ENCODE data around the gene MMRN2.
"Not testable (repeated sequence)": the region's sequence is repeated elsewhere in the genome, so short reads cannot be mapped to it uniquely, and the experiment has no call there.

The MMRN2 gene

DNA sequence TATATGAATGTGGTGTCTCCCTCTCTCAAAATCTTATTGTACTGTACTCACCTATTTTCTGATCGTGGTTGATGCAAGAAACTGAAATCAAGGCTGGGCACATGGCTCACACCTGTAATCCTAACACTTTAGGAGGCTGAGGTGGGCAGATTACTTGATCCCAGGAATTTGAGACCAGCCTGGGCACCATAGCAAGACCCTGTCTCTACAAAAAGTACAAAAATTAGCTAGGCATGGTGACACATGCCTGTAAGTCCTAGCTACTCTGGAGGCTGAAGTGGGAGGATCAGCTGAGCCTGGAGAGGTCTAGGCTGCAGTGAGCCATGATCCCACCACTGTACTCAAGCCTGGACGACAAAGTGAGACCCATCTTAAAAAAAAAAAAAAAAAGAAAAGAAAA is 16.0 kb downstream of the MMRN2 start:
- DNase-seq: no peak

DNA sequence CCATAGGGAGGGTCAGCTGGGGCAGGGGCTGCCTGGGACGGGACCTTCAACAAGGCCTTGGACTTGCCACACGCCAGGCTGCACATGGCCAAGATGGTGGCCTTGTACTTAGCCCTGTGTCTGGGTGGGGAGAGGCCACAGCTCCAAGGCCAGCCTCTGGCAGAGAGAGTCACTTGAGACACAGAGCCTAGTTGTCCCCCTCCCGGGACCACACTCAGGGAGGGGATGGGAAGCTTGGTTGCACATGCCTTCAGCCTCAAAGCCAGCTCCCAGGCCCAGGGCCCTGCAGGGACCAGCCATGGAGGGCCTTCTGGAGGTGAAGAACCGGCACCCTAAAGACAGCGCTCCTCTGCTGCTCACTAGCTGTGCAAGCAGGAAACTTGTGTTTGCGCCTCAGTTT is 16.7 kb downstream of the MMRN2 start:
- no peak for DNase-seq

DNA sequence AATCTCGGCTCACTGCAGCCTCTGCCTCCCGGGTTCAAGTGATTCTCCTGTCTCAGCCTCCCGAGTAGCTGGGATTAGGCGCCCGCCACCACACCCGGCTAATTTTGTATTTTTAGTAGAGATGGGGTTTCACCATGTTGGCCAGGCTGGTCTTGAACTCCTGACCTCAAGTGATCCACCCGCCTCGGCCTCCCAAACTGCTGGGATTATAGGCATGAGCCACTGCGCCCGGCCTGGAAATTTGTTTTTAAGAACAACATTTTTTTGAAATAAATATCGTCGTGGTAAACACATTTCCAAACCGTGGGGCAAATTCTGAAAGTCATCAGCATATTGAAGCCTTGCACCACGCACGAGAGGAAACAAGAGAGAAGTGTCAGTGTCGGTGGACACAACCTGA is 17.3 kb downstream of the MMRN2 start:
- not testable (repeated sequence) for DNase-seq

DNA sequence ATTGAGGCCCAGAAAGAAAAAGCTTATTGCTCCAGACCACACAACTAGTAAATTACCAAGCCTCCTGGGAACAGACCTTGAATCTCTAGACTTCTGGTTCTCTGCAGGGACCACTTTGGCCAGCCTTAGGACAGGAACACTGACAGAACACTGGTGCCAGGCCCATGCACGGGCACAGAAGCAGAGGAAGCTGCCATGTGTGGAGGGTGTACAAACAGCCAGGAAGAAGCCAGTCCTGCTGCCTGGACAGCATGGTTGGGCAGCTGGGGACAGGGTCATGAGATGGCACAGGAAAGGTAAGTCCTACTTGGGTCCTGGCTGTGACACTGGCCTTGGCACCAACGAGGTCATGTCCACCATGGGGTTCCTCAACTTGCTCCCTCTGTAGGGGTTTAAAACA is 19.2 kb downstream of the MMRN2 start:
- no peak for DNase-seq

DNA sequence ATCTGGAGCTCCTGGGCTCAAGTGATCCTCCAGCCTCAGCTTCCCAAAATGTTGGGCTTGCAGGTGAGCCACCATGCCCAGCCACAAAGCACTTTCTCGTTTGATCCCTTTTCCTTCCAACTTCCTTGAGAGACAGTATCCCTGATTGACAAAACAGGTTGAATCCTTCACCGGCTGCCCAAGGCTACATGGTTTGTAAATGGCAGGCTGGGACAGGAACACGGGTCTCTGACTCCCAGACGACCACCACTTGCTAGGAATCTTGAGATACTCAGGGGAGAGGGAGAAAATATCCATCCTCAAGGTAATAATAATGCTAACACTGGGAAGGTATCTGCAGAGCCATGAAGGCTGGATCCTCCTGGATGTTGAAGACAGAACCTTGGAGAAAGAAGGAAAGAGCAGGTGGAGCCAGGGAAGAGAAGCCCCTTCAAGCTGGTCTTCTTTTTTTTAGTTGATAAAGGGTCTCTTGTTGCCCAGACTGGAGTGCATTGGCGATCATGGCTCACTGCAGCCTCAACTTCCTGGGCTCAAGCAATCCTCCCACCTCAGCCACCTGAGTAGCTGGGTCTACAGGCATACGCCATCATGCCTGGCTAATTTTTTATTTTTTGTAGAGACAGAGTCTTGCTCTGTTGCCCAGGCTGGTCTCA is 19.8 kb downstream of the MMRN2 start:
- DNase-seq: no peak

DNA sequence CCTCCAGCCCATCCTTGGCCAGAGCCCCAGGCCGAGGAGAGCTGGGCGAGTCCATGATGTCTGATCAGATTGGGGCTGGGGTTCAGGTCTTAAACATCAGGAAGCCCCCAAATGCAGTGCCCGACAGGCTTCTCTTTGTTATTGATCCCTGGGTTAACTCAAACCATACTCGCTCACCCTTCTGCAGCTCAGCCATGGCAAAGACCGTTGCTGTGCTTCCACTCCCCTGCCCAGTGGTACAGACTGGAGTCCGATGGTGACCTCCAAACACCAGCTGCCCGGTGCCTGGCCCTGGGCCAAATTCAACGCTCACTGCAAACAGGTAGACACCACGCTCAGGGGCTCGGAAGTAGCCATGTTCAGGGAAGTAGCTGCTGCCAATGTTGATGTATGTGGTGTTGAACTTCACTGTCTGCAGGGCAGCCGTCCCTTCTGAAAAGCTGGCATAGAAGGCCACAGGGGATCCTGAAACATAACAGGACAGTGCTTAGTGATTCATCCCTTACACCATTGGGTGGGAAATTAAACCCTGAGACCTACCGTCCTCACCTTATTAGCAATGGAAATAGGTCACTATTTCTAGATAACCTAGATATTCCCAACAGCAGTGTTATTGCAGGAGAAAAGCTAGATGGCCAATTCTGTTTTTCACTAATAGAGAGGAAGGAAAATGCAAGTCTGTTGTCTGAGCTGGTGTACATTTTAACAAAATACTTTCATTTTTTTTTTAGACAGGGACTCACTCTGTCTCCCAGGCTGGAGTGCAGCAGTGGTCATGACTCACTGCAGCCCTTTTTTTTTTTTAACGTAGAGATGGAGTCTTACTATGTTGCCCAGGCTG is 20.5 kb downstream of the MMRN2 start:
- DNase-seq: no peak

DNA sequence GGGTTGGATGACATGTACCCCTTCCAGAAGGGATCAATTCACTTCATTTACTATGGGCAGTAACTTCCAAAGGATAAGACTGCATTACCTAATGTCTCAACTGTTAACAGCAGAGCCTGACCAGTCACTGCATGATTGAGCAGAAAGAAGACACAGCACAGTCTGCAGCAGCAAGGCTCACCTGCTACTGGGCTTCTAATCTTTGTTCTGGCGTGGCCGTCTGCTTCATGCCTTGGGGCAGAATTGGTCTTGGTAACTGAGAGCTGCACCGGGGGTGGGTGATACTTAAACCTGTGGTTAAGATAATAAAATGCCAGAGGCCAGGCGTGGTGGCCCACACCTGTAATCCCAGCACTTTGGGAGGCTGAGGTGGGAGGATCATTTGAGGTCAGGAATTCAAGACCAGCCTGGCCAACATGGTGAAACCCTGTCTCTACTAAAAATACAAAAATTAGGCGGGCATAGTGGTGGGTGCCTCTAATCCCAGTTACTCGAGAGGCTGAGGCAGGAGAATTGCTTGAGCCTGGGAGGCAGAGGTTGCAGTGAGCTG is 23.2 kb downstream of the MMRN2 start:
- not testable (repeated sequence) for DNase-seq

DNA sequence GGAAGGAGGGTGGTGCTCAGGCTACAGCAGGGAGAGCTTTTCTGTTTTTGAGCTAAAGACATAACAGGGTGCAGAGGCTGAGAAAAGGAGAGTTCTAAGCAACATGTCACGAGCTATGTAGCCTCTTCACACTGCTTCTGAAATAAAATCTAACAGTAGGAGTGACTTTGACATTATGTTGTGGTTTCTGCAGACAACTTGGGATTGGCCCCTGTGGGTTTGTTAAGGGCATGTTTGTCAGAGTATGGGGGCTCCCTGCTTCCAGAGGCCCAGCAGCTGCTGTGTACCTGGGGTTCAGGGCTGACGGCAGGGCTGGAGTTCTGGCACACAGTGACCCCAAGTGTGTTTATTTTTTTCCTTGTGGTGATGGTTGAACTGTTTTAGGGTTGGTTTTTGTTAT is 24.7 kb downstream of the MMRN2 start:
- no peak for DNase-seq

DNA sequence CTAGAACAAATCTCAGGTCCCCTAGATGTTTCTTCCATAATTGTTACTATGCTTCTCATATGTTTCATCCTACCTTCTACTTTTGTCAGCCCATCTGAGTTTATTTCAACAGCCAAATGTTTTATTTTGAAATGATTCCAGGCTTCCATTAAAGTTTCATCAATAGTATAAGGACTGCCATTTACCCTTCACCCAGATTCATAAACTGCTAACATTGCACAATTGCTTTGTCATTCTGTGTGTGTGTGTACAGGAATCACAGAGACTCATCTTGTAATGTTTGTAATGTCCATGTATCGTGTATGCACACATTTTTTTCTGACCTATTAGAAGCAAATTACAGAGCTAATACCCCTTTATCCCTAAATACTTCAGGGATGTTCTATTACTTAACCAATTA is 25.5 kb downstream of the MMRN2 start:
- no peak for DNase-seq

DNA sequence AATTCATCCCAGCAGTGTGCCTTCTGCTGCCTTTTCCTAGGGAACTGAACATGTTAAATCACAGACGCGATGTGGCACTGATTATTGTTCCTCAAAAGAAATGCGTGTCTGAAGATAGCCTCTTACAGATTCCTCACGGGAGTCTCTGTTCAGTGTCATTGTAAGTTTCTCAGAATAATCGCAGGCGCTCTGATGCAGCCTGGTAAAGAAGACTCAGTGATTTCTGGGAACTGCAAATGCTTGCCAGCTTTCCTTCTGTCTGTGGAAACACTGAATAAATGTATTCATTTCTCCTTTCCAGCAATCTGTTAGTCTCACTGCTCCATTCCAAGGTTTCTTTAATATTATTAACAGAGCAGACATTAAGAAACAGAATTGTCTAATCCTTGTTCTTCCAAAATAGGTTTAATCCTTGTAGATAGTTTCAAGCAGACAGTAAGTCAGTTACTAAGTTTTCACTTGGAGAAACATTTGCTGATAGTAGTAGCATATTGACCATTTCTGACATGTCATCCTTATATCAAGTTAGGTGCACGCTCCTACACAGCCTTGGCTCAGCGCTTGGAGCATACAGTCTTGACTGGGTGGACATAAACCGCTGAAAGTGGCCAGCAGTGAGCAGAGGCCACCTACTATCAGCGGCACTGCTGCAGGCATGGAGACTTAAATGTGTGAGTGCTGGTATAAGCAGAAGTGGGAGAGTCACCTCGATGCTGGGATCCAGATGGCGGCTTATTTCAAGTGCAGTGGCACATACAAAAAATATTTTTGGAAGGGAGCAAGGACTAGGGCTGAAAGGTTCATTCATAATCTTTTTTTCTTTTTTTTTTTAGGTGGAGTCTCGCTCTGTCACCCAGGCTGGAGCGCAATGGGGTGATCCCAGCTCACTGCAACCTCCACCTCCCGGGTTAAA is 27.7 kb downstream of the MMRN2 start:
- DNase-seq: no peak

DNA sequence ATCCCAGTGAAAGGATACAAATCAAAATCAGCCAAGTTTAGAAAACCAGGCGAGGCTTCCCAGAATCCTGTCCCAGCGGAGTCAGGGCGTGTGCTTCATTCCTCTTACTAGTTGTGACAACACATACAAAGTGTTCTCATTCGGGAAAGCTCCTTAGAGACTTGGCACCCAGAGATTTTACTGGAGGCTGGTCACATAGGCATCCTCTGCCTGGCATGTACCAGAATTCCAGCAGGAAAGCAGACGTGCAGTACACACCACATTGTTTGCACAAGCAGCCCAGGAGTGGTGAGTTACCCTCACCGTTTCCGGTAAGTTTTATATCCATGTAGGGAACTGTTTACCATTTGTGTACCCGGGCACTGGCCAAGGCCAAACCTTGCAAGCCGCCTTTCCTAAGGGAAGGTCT is 34.9 kb downstream of the MMRN2 start:
- no peak for DNase-seq

DNA sequence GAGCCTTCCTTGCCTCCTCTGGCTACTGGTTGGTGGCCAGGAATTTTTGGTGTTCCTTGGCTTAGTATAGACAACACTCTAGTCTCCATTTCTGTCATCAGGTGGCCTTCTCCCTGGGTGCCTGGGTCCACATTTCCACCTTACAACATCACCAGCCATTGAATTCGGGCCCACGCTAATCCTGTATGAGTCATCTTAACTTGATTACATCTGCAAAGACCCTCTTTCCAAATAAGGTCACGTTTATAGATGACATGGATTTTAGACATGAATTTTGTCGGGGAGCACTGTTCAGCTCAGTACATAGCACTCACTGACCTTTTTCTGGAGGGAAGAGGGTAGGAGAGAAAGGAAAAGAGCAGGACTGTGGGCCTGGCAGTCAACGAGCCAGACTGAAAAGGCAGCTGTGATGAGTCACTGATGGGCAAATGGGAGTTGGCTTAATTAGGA is 39.4 kb downstream of the MMRN2 start:
- no peak for DNase-seq

DNA sequence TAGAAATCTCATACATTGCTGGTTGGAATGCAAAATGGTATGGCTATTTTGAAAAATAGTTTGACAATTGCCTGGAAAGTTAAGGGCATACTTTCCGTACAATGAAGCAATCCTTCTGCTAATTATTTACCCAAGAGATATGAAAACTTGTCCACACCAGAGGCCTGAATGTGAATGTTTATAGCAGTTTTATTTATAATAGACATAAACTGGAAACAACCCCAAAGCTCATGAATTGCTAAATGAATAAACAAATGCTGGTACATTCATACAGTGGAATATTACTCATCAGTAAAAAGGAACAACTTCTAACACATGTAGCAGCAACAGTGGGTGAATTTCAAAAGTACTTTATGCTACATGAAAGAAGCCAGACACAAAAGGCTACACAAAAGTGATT is 42.7 kb downstream of the MMRN2 start:
- no peak for DNase-seq

DNA sequence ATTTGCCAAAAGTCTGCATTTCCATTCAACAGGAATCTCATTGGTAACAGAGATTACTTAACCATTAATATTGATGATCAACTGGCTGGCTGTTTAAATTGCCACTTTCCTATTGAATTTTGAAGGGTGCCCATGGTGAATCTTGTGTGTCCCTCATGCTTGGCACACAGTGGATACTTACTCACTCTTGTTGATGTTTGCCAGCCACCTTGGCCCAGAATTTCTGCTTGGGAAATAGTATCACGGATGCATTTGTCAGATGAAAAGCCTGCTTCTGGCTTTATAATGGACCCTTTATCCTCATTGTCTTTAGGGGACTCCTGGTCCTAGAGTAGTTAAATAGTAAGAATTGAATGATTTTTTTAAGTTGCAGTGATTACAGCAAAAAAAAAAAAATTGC is 52.0 kb downstream of the MMRN2 start:
- DNase-seq: no peak

DNA sequence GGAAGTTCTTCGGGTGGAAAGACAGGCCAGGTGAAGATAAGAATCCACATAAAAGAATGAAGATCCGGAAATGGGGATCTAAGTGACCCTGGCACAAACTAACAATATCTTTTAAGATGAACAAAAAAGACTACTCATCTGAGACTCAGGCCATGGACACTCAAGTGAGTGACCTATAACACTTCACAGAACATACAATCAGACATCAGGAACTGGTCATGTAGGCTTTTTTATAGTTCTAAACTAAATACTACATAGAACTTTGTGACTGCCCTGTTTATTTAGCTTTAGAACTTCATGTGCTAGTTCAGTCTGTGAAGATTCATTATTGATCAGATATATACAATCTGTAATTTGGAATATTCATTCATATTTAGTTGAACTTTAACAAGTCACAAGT is 52.8 kb downstream of the MMRN2 start:
- DNase-seq: no peak

DNA sequence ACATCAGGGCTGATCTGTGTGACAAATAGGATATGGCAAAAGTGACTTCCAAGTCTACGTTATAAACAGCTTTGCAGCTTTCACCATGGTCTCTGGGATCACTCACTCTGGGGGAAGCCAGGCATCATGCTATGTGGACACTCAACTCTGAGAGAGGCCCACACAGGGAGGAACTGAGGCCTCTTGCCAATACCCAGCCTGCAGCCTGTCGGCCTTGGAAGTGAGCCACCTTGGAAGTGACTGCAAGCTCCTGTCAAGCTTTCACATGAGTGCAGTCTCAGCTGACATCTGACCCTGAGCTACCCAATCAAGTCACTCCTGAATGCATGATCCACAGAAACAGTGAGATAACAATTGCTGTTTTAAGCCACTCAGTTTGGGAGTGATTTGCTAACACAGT is 56.5 kb downstream of the MMRN2 start:
- DNase-seq: no peak

DNA sequence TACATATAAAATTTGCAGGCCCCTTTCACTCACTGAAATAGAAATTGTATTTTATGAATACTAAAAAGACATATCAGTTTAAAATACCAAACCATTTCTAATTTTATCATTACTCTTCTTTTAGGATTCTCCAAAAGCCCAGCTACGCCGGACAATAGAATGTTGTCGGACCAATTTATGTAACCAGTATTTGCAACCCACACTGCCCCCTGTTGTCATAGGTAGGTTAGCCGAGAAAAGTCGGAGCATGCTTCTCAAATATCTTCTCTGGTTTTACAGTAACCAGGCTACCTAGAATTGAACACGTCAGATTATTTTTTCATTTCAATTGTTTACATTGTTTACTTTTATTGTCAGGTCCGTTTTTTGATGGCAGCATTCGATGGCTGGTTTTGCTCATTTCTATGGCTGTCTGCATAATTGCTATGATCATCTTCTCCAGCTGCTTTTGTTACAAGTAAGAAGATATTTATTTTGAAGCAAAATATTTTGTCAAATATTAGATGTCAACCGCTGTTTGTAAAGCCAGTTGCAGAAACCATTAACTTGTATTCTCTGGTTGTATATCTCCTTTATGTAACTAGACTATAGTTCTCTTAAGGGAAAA is 57.6 kb downstream of the MMRN2 start:
- DNase-seq: no peak

DNA sequence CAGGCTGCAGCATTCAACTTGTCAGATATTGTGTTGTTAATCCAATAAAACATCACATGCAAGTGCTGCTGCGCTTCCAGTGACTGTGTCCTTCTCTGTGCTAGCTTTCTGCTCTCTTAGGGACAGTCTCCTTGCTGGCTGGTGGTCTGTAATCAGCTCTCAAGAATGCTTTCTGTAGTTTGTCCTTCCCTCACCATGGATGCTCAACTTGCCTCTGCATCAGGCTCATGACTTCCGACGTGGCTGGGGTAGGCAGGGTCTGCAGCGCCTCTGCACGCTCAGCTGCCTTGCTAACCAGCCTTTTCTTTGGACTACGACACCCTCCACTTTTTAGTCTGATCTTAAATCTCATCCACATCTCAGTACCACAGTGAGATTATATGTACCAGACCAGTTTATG is 58.3 kb downstream of the MMRN2 start:
- no peak for DNase-seq

DNA sequence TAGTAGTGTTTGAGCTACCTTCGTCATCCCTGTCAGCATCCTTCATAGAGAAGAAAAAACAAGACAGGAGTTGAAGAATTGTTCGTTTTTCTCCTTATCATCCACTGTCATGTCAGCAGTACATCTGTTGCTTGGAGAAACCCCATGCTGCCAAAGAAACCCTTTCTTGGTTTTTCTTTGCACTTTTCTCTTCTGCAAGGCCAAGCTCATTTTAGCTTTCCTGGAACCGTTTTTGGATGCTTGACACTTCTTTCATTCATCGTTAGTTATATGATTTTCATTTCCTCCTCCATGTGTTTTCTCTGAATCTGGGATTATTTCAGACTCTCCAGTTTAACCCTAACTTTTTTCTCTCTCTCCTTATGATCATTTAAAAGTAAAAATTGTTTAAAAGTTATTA is 58.9 kb downstream of the MMRN2 start:
- no peak for DNase-seq

DNA sequence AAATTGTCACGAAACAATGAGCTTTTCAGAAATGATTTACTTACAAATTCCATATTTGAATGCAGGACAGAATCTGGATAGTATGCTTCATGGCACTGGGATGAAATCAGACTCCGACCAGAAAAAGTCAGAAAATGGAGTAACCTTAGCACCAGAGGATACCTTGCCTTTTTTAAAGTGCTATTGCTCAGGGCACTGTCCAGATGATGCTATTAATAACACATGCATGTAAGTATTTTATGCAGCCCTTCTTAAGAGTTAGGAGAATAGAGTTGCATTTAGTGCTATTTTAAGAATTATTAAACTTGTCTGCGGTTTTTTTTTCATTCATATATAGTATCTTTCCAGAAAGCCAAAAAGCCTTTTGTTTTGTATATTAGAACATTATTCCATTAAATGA is 67.4 kb downstream of the MMRN2 start:
- no peak for DNase-seq

DNA sequence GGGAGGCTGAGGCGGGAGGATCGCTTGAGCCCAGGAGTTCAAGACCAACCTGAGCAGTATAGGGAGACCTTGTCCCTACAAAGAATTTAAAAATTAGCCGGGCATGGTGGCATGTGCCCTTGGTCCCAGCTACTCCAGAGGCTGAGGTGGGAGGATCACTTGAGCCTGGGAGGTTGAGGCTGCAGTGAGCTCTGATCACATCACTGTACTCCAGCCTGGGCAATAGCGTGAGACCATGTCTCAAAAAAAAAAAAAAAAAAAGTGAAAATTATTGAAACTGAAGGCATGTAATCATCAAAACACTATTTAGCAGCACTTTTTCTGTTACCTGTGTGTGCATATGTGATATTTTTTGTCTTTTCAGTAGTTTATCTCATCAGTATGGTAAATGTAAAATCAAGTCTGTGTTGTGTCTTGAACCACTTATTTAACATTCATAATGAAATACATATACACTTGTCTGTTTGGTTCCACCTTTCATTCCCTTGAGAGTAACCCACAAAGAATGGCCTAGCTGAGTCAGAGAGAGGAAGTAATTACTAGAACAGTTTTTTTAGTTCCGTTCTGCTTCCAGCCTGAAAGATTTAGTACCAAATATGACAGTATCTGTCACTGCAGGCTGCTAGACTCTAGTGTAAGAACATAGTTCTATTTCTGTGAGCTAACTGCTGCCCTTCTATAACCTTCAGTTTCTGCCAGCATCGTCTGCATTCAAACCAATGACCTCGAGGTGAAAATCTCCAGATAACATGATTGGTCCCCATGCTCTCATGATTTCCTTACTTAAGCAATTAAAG is 68.6 kb downstream of the MMRN2 start:
- peak; percentile 23 for DNase-seq
